Body of pancreas (tissue), 4 donors: ENCODE measurements around the gene KCNMB1.

Experiments used
- CTCF ChIP-seq, 7 experiments: fragments of 450-650 bp in 4 of 7; fragments of 200-600 bp in 3 of 7; sonication (generic) in 3 of 7; IDR thresholded peaks; one replicate each; pipeline ENCODE4 v1.5.1; 2016 to 2019; ENCODE audit warnings: antibody characterized with exemption in 7 of 7
- POLR2A ChIP-seq, 3 donors: fragments of 450-650 bp; IDR thresholded peaks; one replicate each; pipeline ENCODE4 v1.6.1; 2016; ENCODE audit warnings: antibody characterized with exemption in 3 of 3, mild to moderate bottlenecking in 2 of 3

GRCh38 chr5:170424629-170425028 lies 35.5 kb upstream of the KCNMB1 start:
- TF ChIP-seq POLR2A (IDR thresholded peaks at IDR 0.05) (no peak), CTCF (IDR thresholded peaks at IDR 0.05) (no peak)
